Measurements from ENCODE around the gene DDX50. TPM values are rescaled to one million over a fixed set of nuclear protein-coding genes. Genes with fewer than 3 reads are reported as not detected.
A peak's percentile ranks its signal among the peaks of the same experiment; 100 is the strongest.

DDX50 gene
- total RNA-seq, 1 experiment from 2014 or later: 46.9 TPM

DNA sequence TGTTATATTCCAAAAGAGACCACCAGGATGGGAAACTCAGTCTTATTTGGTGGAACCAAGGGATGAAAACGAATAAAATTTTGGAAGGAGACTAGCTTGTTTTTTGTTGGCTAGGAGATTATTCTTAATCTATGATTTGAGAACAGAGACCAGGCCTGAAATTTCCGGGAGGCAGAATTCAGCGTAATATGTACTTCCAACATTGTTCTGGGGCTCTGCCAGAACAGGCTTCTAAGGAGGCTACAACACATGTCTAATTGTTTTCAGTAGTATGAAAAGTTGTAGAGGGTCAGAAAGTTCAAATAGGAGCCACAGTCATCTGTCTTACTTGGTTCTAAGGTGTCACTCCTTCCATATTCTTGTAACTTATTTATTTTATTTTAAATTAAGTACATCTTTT lies 56.5 kb downstream of the DDX50 start:
- TF ChIP-seq, protein P1, sequence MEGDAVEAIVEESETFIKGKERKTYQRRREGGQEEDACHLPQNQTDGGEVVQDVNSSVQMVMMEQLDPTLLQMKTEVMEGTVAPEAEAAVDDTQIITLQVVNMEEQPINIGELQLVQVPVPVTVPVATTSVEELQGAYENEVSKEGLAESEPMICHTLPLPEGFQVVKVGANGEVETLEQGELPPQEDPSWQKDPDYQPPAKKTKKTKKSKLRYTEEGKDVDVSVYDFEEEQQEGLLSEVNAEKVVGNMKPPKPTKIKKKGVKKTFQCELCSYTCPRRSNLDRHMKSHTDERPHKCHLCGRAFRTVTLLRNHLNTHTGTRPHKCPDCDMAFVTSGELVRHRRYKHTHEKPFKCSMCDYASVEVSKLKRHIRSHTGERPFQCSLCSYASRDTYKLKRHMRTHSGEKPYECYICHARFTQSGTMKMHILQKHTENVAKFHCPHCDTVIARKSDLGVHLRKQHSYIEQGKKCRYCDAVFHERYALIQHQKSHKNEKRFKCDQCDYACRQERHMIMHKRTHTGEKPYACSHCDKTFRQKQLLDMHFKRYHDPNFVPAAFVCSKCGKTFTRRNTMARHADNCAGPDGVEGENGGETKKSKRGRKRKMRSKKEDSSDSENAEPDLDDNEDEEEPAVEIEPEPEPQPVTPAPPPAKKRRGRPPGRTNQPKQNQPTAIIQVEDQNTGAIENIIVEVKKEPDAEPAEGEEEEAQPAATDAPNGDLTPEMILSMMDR (IDR thresholded peaks at IDR 0.05): no peak
- TF ChIP-seq TCF7L2 (IDR thresholded peaks at IDR 0.05; ENCODE audit: low read depth, low read length) (no peak), SIN3A (IDR thresholded peaks at IDR 0.05; ENCODE audit: borderline replicate concordance, insufficient read depth, low read depth, low read length) (no peak)
- TF ChIP-seq, protein P2, sequence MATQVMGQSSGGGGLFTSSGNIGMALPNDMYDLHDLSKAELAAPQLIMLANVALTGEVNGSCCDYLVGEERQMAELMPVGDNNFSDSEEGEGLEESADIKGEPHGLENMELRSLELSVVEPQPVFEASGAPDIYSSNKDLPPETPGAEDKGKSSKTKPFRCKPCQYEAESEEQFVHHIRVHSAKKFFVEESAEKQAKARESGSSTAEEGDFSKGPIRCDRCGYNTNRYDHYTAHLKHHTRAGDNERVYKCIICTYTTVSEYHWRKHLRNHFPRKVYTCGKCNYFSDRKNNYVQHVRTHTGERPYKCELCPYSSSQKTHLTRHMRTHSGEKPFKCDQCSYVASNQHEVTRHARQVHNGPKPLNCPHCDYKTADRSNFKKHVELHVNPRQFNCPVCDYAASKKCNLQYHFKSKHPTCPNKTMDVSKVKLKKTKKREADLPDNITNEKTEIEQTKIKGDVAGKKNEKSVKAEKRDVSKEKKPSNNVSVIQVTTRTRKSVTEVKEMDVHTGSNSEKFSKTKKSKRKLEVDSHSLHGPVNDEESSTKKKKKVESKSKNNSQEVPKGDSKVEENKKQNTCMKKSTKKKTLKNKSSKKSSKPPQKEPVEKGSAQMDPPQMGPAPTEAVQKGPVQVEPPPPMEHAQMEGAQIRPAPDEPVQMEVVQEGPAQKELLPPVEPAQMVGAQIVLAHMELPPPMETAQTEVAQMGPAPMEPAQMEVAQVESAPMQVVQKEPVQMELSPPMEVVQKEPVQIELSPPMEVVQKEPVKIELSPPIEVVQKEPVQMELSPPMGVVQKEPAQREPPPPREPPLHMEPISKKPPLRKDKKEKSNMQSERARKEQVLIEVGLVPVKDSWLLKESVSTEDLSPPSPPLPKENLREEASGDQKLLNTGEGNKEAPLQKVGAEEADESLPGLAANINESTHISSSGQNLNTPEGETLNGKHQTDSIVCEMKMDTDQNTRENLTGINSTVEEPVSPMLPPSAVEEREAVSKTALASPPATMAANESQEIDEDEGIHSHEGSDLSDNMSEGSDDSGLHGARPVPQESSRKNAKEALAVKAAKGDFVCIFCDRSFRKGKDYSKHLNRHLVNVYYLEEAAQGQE (IDR thresholded peaks at IDR 0.05; ENCODE audit: insufficient read depth in 1 of 2, low read depth in 2 of 2, low read length in 1 of 2): no peak
- peak overlapping the region; percentile 94 for H3K27ac ChIP-seq (ENCODE audit: low read length)
- H3K4me1 ChIP-seq (ENCODE audit: control insufficient read depth, insufficient read depth, low read length): peaks cover 14% of the 10 kb centered on the region; the same call in 1 of the 2 replicates
- ATAC-seq: no peak
- no peaks in the 10 kb centered on the region for H3K27me3 ChIP-seq (ENCODE audit: control insufficient read depth, insufficient read depth, low read length)
- H3K9me3 ChIP-seq (ENCODE audit: control insufficient read depth, insufficient read depth, low read depth, low read length): no peaks in the 10 kb centered on the region
- ChIA-PET CTCF (no interaction called here), POLR2A (interaction anchor here (0.6 to 1.1 kb wide), 2 partner anchors 10 to 21 kb away, joined by 3 read pairs; no protein-coding TSS in a partner anchor)
- in situ Hi-C loops (cut with HindIII; ENCODE audit: low pct_unique_long_range_greater_than_20kb, low sequenced_read_pairs): no loop called here
- DNase-seq (ENCODE audit: low read depth, low spot score): no peak
- peak overlapping the region; percentile 89 to 90 for H3K4me3 ChIP-seq (ENCODE audit: low read depth in 2 of 2, low read length in 2 of 2)
- no TSS peak for BruUV-seq (replicated peaks)
- intact Hi-C loops (cut with micrococcal nuclease; ENCODE audit: unreplicated experiment): no loop called here
- H3K36me3 ChIP-seq (ENCODE audit: control insufficient read depth, insufficient read depth, low read length): peaks cover 34% of the 10 kb centered on the region

DNA sequence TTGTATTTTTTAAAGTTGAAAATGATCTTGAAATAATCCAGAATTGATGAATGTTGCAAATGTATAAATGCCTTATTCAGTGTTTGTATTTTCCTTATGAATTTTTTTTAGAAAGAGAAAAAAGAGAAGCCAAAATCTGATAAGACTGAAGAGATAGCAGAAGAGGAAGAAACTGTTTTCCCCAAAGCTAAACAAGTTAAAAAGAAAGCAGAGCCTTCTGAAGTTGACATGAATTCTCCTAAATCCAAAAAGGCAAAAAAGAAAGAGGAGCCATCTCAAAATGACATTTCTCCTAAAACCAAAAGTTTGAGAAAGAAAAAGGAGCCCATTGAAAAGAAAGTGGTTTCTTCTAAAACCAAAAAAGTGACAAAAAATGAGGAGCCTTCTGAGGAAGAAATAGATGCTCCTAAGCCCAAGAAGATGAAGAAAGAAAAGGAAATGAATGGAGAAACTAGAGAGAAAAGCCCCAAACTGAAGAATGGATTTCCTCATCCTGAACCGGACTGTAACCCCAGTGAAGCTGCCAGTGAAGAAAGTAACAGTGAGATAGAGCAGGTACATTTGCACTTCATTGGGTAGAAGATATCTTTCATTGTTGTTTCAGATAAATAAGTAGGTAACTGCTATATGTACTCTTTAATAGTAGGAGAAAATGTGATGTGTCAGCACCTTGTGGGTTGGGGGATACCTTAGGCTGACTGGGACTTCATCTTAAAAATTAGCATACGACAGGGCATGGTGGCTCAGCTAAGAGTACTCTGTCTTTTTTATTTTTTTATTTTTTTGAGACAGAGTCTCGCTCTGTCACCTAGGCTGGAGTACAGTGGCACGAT lies 58.8 kb downstream of the DDX50 start:
- Histone ChIP-seq H3K27ac (ENCODE audit: low read length) (no peak overlapping the region), H3K4me3 (ENCODE audit: low read depth in 2 of 2, low read length in 2 of 2) (no peak overlapping the region), H3K36me3 (ENCODE audit: control insufficient read depth, insufficient read depth, low read length) (peaks cover 47% of the 10 kb centered on the region), H3K9me3 (ENCODE audit: control insufficient read depth, insufficient read depth, low read depth, low read length) (no peaks in the 10 kb centered on the region), H3K4me1 (ENCODE audit: control insufficient read depth, insufficient read depth, low read length) (peaks cover 14% of the 10 kb centered on the region; the same call in 1 of the 2 replicates), H3K27me3 (ENCODE audit: control insufficient read depth, insufficient read depth, low read length) (no peaks in the 10 kb centered on the region)
- in situ Hi-C loops (cut with HindIII; ENCODE audit: low pct_unique_long_range_greater_than_20kb, low sequenced_read_pairs) (no loop called here), intact Hi-C loops (cut with micrococcal nuclease; ENCODE audit: unreplicated experiment) (no loop called here)
- DNase-seq (ENCODE audit: low read depth, low spot score) (no peak), ATAC-seq (no peak)
- CTCF ChIA-PET: interaction anchor here (0.6 kb wide), 2 partner anchors 10 to 30 kb away, joined by 3 read pairs; no protein-coding TSS in a partner anchor
- TSS peak; percentile 14 for BruUV-seq (replicated peaks)
- POLR2A ChIA-PET: interaction anchor here (0.6 kb wide), 2 partner anchors 16 to 248 kb away, joined by 3 to 4 read pairs; no protein-coding TSS in a partner anchor
- TF ChIP-seq, protein P1 (IDR thresholded peaks at IDR 0.05): no peak
- TF ChIP-seq POLR2AphosphoS5 (IDR thresholded peaks at IDR 0.05; ENCODE audit: low read depth, low read length) (no peak), SIN3A (IDR thresholded peaks at IDR 0.05; ENCODE audit: borderline replicate concordance, insufficient read depth, low read depth, low read length) (no peak), TCF7L2 (IDR thresholded peaks at IDR 0.05; ENCODE audit: low read depth, low read length) (no peak)
- TF ChIP-seq, protein P2 (IDR thresholded peaks at IDR 0.05; ENCODE audit: insufficient read depth in 1 of 2, low read depth in 2 of 2, low read length in 1 of 2): no peak
